Spleen (tissue), 11 donors: ENCODE measurements around the gene ECEL1. TPM values are rescaled to one million over a fixed set of nuclear protein-coding genes. Genes with fewer than 3 reads are reported as not detected.

ENCODE experiments used
- DNase-seq: peaks from one replicate; pipeline ENCODE4 v3.0.0-alpha.2; 2020
- H3K27ac ChIP-seq, 8 donors: fragments of 200-600 bp; sonication (generic) in 7 of 8; 1 replicate in 4 of 8; 2 replicates in 4 of 8; pipeline versions ENCODE4 v1.5.0 to v1.8.0; 2016 to 2021; ENCODE audit warnings: inconsistent platforms in 4 of 8, mild to moderate bottlenecking in 4 of 8, moderate library complexity in 1 of 8
- H3K27me3 ChIP-seq, 7 donors: fragments of 200-600 bp; sonication (generic) in 6 of 7; replicated peaks in 1 of 7; 1 replicate in 4 of 7; 2 replicates in 3 of 7; pipeline versions ENCODE4 v1.5.0 to v1.8.0; 2016 to 2021; ENCODE audit warnings: inconsistent platforms in 3 of 7, mild to moderate bottlenecking in 1 of 7
- H3K36me3 ChIP-seq, 6 donors: fragments of 200-600 bp; sonication (generic) in 5 of 6; 1 replicate in 4 of 6; 2 replicates in 2 of 6; pipeline versions ENCODE4 v1.5.0 to v1.8.0; 2016 to 2021; ENCODE audit warnings: inconsistent platforms in 2 of 6
- H3K4me1 ChIP-seq, 6 donors: fragments of 200-600 bp; sonication (generic) in 5 of 6; 1 replicate in 3 of 6; 2 replicates in 3 of 6; pipeline versions ENCODE4 v1.5.0 to v1.8.0; 2016 to 2021; ENCODE audit warnings: inconsistent platforms in 3 of 6
- H3K4me3 ChIP-seq, 8 donors: fragments of 200-600 bp; sonication (generic) in 7 of 8; 1 replicate in 4 of 8; 2 replicates in 4 of 8; pipeline versions ENCODE4 v1.5.0 to v1.8.0; 2016 to 2021; ENCODE audit warnings: inconsistent platforms in 4 of 8, mild to moderate bottlenecking in 4 of 8, moderate library complexity in 2 of 8
- H3K9me3 ChIP-seq, 8 donors: fragments of 200-600 bp; sonication (generic) in 7 of 8; 1 replicate in 4 of 8; 2 replicates in 4 of 8; pipeline versions ENCODE4 v1.5.0 to v1.8.0; 2016 to 2021; ENCODE audit warnings: inconsistent platforms in 4 of 8
- CTCF ChIP-seq, 11 experiments: fragments of 200-600 bp in 7 of 11; fragments of 450-650 bp in 4 of 11; sonication (generic) in 4 of 11; IDR thresholded peaks in 8 of 11; conservative IDR thresholded peaks in 3 of 11; 1 replicate in 7 of 11; 2 replicates in 4 of 11; pipeline versions ENCODE4 v1.4.0 to v1.8.0; 2016 to 2021; ENCODE audit warnings: antibody characterized with exemption in 11 of 11, inconsistent platforms in 4 of 11, mild to moderate bottlenecking in 1 of 11
- POLR2A ChIP-seq, 3 donors: fragments of 450-650 bp; IDR thresholded peaks; one replicate each; pipeline ENCODE4 v1.5.1; 2017; ENCODE audit warnings: antibody characterized with exemption in 3 of 3, mild to moderate bottlenecking in 1 of 3
- POLR2AphosphoS5 ChIP-seq, 3 donors: sonication (generic); formaldehyde crosslinking; IDR thresholded peaks; one replicate each; pipeline ENCODE4 v1.5.1; 2017; ENCODE audit warnings: antibody characterized with exemption in 3 of 3
- WGBS, 5 donors: extraction: QIAGEN DNeasy Blood & Tissue Kit in 3 of 5; methylation state at CpG; one replicate each; pipeline versions ENCODE4 v1.1.5 to v1.1.7; 2013 to 2018; 5-methylcytosine and 5-hydroxymethylcytosine counted together
- intact Hi-C: fragments of 100-400 bp; cut with DNase I; formaldehyde crosslinking; loops from one replicate; pipeline ENCODE4 v1.15.0; 2023; ENCODE audit warnings: low total_unique reads
- polyA plus RNA-seq, 3 donors: library from polyadenylated mRNA; stranded (reverse); fragments of 200-250 nt; gene quantifications; one replicate each; pipeline ENCODE4 v1.2.1, GENCODE V29; 2013
- total RNA-seq, 7 donors: library from RNA; depleted of rRNA in 3 of 7; stranded (reverse); fragments of >200 nt in 3 of 7; fragmentation: NEBNext Ultra II Directional in 4 of 7; extraction: Animal tissue kit (Norgen Biotek cat#: 25700) in 4 of 7; gene quantifications; one replicate each; pipeline versions ENCODE4 v1.1.0 to v1.2.1, GENCODE V29; 2016 to 2021
- donor health status: healthy with polysubstance abuse.
- donor health status: DM: no; HTN: no; CAD: no; lungs with moderate emphysema.
- donor health status: DM: no; HTN: no; CAD: no.
- donor health status: Bipolar disorder and iron deficiency.
- donor health status: healthy.
- donor health status: DM: no; HTN: no; CAD: no.
- donor health status: DM: yes; HTN: yes; CAD: no.

ECEL1 gene
- total and polyA plus RNA-seq, 10 donors: 0.10 to 23.1 (median 0.32) TPM; not detected in 2

DNA sequence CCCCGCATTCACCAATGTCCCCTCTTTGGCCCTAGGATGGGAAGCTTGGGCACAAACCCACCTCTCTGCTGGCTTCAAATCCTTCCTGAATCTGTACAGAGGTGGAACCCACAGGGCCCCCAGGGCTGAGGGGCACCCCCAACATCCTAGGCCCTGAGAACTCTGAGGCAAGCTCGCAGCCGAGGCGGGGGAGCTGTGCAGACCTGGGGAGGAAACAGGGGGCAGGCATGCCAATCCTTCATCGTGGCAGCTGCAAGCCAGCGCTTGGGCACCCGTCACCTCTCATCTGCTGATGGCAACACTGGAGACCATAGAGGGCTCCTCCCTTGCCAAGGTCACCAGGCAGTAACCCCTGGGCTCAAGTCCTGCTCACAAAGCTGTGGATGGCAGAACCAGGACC lies 10.8 kb downstream of the ECEL1 start:
- intact Hi-C loops: no loop called here
- 89 to 94% (median 91%) methylated on average over 3 to 7 of the region's 7 CpGs for WGBS, 5 donors
- H3K4me3 ChIP-seq: no peak overlapping the region
- no peak overlapping the region for H3K27ac ChIP-seq
- H3K36me3 ChIP-seq: no peaks in the 10 kb centered on the region
- H3K4me1 ChIP-seq: no peaks in the 10 kb centered on the region
- DNase-seq: peak; percentile 62
- H3K9me3 ChIP-seq: peaks cover 0 to 15% (median 10%) of the 10 kb centered on the region in 8 donors
- TF ChIP-seq CTCF (IDR thresholded peaks at IDR 0.05 in 8 of 11, conservative IDR thresholded peaks at IDR 0.05 in 3 of 11) (no peak), POLR2AphosphoS5 (IDR thresholded peaks at IDR 0.05) (no peak), POLR2A (IDR thresholded peaks at IDR 0.05) (no peak)
- H3K27me3 ChIP-seq: peaks cover 0 to 68% (median 0%) of the 10 kb centered on the region in 7 donors

- peak; percentile 23 for DNase-seq
- no peak overlapping the region for H3K4me3 ChIP-seq
- 56 to 80% (median 76%) methylated on average over 2 of the region's 2 CpGs for WGBS, 5 donors
- no peak for TF ChIP-seq POLR2AphosphoS5 (IDR thresholded peaks at IDR 0.05)
- no peak for TF ChIP-seq POLR2A (IDR thresholded peaks at IDR 0.05)
- TF ChIP-seq CTCF (IDR thresholded peaks at IDR 0.05 in 8 of 11, conservative IDR thresholded peaks at IDR 0.05 in 3 of 11): no peak
- no peaks in the 10 kb centered on the region for H3K4me1 ChIP-seq
- no peak overlapping the region for H3K27ac ChIP-seq
- peaks cover 0 to 63% (median 0%) of the 10 kb centered on the region in 7 donors for H3K27me3 ChIP-seq
- peaks cover 0 to 15% (median 13%) of the 10 kb centered on the region in 8 donors for H3K9me3 ChIP-seq
- H3K36me3 ChIP-seq: no peaks in the 10 kb centered on the region
- intact Hi-C loops: no loop called here
Measured at GRCh38 chr2:232476045-232476444, 11.6 kb downstream of the ECEL1 start.

GRCh38 chr2:232473467-232473890 lies 14.2 kb downstream of the ECEL1 start:
- Histone ChIP-seq H3K27ac (no peak overlapping the region), H3K36me3 (no peaks in the 10 kb centered on the region), H3K4me3 (no peak overlapping the region), H3K27me3 (peaks cover 0 to 48% (median 0%) of the 10 kb centered on the region in 7 donors), H3K9me3 (peaks cover 0 to 15% (median 13%) of the 10 kb centered on the region in 8 donors), H3K4me1 (no peaks in the 10 kb centered on the region)
- WGBS, 5 donors: 49 to 58% (median 51%) methylated on average over 6 of the region's 6 CpGs
- intact Hi-C loops: no loop called here
- DNase-seq: no peak
- no peak for TF ChIP-seq POLR2AphosphoS5 (IDR thresholded peaks at IDR 0.05)

GRCh38 chr2:232466221-232466620 lies 21.4 kb downstream of the ECEL1 start:
- Histone ChIP-seq H3K4me3 (no peak overlapping the region), H3K36me3 (no peaks in the 10 kb centered on the region), H3K27me3 (peaks cover 0 to 15% (median 0%) of the 10 kb centered on the region in 7 donors), H3K9me3 (peaks cover 0 to 5% (median 0%) of the 10 kb centered on the region in 8 donors), H3K4me1 (no peaks in the 10 kb centered on the region), H3K27ac (no peak overlapping the region)
- WGBS, 5 donors: 44 to 57% (median 52%) methylated on average over 7 of the region's 7 CpGs
- TF ChIP-seq POLR2AphosphoS5 (IDR thresholded peaks at IDR 0.05): no peak
- no peak for TF ChIP-seq POLR2A (IDR thresholded peaks at IDR 0.05)
- TF ChIP-seq CTCF (IDR thresholded peaks at IDR 0.05 in 8 of 11, conservative IDR thresholded peaks at IDR 0.05 in 3 of 11): no peak
- intact Hi-C loops: no loop called here
- DNase-seq: no peak

DNA sequence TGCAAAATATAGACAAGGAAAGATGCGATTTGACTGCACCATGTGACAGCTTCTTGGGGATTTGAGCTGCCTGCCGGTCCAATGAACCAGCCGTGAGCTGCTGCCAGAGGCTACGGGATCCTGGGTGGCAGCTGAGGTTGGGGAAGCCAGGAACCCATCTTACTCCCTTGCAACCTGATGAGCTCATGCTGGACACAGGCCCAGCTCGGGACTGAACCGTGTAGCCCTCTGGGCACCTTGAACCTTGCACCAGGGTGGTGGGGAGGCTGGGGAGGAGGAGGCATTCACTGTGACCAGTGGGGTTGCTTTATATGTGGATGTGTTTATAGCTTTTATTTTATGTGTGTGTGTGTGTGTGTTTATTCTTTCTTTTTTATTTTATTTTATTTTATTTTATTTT lies 22.6 kb downstream of the ECEL1 start:
- H3K9me3 ChIP-seq: peaks cover 0 to 5% (median 0%) of the 10 kb centered on the region in 8 donors
- peak; percentile 51 for DNase-seq
- H3K27ac ChIP-seq: no peak overlapping the region
- no peak overlapping the region for H3K4me3 ChIP-seq
- H3K4me1 ChIP-seq: no peaks in the 10 kb centered on the region
- intact Hi-C loops: no loop called here
- no peak for TF ChIP-seq POLR2AphosphoS5 (IDR thresholded peaks at IDR 0.05)
- no peak for TF ChIP-seq POLR2A (IDR thresholded peaks at IDR 0.05)
- TF ChIP-seq CTCF (IDR thresholded peaks at IDR 0.05 in 8 of 11, conservative IDR thresholded peaks at IDR 0.05 in 3 of 11): no peak
- 82 to 89% (median 84%) methylated on average over 6 of the region's 6 CpGs for WGBS, 5 donors
- peaks cover 0 to 7% (median 0%) of the 10 kb centered on the region in 7 donors for H3K27me3 ChIP-seq
- H3K36me3 ChIP-seq: no peaks in the 10 kb centered on the region
